Upper lobe of left lung (tissue), 6 donors: ENCODE data around the gene SUSD5. TPM values are rescaled to one million over a fixed set of nuclear protein-coding genes. Genes with fewer than 3 reads are reported as not detected.

Experiments
- ATAC-seq, 2 donors: fragments of 200-7000 bp; cut with Tn5 transposase; one replicate each; pipeline ENCODE4 v1.9.1; 2022; ENCODE audit warnings: mild to moderate bottlenecking in 2 of 2, moderate library complexity in 2 of 2; ENCODE audit not compliant: low FRiP score in 2 of 2
- DNase-seq, 2 donors: peaks; one replicate each; pipeline ENCODE4 v3.0.0-alpha.2; 2019 to 2020
- H3K27ac ChIP-seq, 4 donors: fragments of 200-600 bp; sonication (generic); one replicate each; pipeline ENCODE4 v1.5.1; 2016 to 2019
- H3K27me3 ChIP-seq, 4 donors: fragments of 200-600 bp; sonication (generic); one replicate each; pipeline ENCODE4 v1.5.1; 2017 to 2019
- H3K36me3 ChIP-seq, 4 donors: fragments of 200-600 bp; sonication (generic); one replicate each; pipeline ENCODE4 v1.5.1; 2016 to 2019
- H3K4me1 ChIP-seq, 4 donors: fragments of 200-600 bp; sonication (generic); one replicate each; pipeline ENCODE4 v1.5.1; 2018 to 2019
- H3K4me3 ChIP-seq, 4 donors: fragments of 200-600 bp; sonication (generic); one replicate each; pipeline ENCODE4 v1.5.1; 2017 to 2019; ENCODE audit warnings: mild to moderate bottlenecking in 2 of 4, moderate library complexity in 1 of 4
- H3K9me3 ChIP-seq, 4 donors: fragments of 200-600 bp; sonication (generic); one replicate each; pipeline ENCODE4 v1.5.1; 2018 to 2019
- EP300 ChIP-seq, 4 donors: sonication (generic); formaldehyde crosslinking; IDR thresholded peaks; one replicate each; pipeline ENCODE4 v1.5.1; 2017; ENCODE audit warnings: antibody characterized with exemption in 4 of 4, control low read depth in 2 of 4
- POLR2A ChIP-seq, 4 donors: fragments of 450-650 bp; IDR thresholded peaks; one replicate each; pipeline ENCODE4 v1.5.1; 2016 to 2017; ENCODE audit warnings: antibody characterized with exemption in 4 of 4, mild to moderate bottlenecking in 2 of 4
- POLR2AphosphoS5 ChIP-seq, 2 donors: sonication (generic); formaldehyde crosslinking; IDR thresholded peaks; one replicate each; pipeline ENCODE4 v1.5.1; 2017; ENCODE audit warnings: antibody characterized with exemption in 2 of 2
- WGBS, 2 donors: methylation state at CpG; one replicate each; pipeline ENCODE4 v1.1.5; 2017 to 2018; 5-methylcytosine and 5-hydroxymethylcytosine counted together
- small RNA-seq, 4 donors: library from RNA; depleted of rRNA; stranded (forward); fragments of <200 nt; gene quantifications; one replicate each; pipeline ENCODE3, GENCODE V24; 2016
- total RNA-seq, 6 donors: library from RNA; depleted of rRNA in 4 of 6; stranded (reverse); fragments of >200 nt in 4 of 6; gene quantifications; one replicate each; pipeline versions ENCODE4 v1.1.0 to v1.2.1, GENCODE V29; 2016 to 2021
- TF ChIP-seq, protein P1 (sequence below), 6 experiments: fragments of 450-650 bp in 4 of 6; fragments of 200-600 bp in 2 of 6; sonication (generic) in 2 of 6; IDR thresholded peaks; one replicate each; pipeline ENCODE4 v1.5.1; 2016 to 2019; ENCODE audit warnings: antibody characterized with exemption in 6 of 6
- donor health status: DM: no; HTN: no; CAD: no; lungs with moderate emphysema.
- donor health status: DM: no; HTN: yes; CAD: no; lungs with severe emphysema.

The SUSD5 gene
- total RNA-seq, 6 donors from 2014 or later, result 0.20 to 1.1 (median 0.96) TPM; not detected in 2

DNA sequence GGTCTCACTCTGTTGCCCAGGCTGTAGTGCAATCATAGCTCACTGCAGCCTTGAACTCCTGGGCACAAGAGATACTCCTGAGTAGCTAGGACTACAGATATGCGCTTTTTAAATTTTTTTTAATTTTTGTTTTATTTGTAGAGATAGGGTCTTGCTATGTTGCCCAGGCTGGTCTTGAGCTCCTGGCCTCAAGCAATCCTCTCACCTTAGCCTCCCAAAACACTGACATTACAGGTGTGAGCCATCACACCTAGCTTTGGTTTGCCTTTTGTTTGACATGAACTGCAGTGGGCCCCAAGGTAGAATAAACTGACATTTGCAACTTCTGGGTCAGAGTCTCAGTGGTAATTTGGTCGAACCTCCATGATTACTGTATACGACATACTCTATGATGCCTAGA is 113.8 kb downstream of the SUSD5 start:
- no peak for DNase-seq
- H3K27me3 ChIP-seq, result no peaks in the 10 kb centered on the region
- 95 to 97% methylated on average over 3 of the region's 3 CpGs for WGBS, 2 donors

DNA sequence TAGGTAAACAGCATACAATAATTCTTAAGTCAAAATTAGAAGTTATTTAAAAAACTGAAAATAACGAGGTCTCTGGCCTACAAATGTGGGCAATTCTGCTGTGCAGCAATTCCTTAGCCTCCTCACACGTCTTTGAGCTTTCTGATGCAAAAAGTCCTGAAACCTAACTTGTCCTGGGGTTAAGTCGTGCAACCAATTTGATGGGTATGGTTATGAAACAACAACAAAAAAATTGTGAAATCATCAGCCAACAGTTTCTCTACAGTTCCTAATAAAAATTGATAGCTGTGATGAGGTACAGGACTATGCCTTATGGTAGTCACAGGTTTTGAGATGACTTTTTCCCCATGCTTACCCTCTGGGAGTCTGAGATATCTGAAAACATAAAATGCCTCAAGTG is 115.1 kb downstream of the SUSD5 start:
- no peak for DNase-seq
- Histone ChIP-seq H3K4me3 (no peak overlapping the region), H3K36me3 (no peaks in the 10 kb centered on the region), H3K27ac (no peak overlapping the region), H3K9me3 (no peaks in the 10 kb centered on the region), H3K4me1 (no peaks in the 10 kb centered on the region), H3K27me3 (no peaks in the 10 kb centered on the region)
- TF ChIP-seq POLR2A (IDR thresholded peaks at IDR 0.05) (no peak), EP300 (IDR thresholded peaks at IDR 0.05) (no peak), POLR2AphosphoS5 (IDR thresholded peaks at IDR 0.05) (no peak)
- TF ChIP-seq, protein P1, sequence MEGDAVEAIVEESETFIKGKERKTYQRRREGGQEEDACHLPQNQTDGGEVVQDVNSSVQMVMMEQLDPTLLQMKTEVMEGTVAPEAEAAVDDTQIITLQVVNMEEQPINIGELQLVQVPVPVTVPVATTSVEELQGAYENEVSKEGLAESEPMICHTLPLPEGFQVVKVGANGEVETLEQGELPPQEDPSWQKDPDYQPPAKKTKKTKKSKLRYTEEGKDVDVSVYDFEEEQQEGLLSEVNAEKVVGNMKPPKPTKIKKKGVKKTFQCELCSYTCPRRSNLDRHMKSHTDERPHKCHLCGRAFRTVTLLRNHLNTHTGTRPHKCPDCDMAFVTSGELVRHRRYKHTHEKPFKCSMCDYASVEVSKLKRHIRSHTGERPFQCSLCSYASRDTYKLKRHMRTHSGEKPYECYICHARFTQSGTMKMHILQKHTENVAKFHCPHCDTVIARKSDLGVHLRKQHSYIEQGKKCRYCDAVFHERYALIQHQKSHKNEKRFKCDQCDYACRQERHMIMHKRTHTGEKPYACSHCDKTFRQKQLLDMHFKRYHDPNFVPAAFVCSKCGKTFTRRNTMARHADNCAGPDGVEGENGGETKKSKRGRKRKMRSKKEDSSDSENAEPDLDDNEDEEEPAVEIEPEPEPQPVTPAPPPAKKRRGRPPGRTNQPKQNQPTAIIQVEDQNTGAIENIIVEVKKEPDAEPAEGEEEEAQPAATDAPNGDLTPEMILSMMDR (IDR thresholded peaks at IDR 0.05), result no peak
- no peak for ATAC-seq
- 70 to 80% methylated on average over 3 of the region's 3 CpGs for WGBS, 2 donors

More for the DNA sequence above, 113.8 kb downstream of the SUSD5 start:
- H3K36me3 ChIP-seq, result no peaks in the 10 kb centered on the region
- no peak overlapping the region for H3K27ac ChIP-seq
- H3K4me3 ChIP-seq, result no peak overlapping the region
- no peak for TF ChIP-seq EP300 (IDR thresholded peaks at IDR 0.05)
- ATAC-seq, result no peak
- H3K9me3 ChIP-seq, result no peaks in the 10 kb centered on the region
- H3K4me1 ChIP-seq, result no peaks in the 10 kb centered on the region

DNA sequence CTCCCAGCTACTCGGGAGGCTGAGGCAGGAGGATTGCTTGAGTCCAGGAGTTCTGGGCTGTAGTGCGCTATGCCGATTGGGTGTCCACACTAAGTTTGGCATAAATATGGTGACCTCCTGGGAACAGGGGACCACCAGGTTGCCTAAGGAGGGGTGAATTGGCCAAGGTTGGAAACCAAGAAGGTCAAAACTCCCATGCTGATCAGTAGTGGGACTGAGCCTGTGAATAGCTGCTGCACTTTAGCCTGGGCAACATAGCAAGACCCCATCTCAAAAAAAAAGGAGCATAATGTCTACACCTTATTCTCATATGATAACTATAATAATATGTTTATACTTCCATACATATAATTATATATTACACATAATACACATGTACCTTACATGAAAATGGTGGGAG is 115.6 kb downstream of the SUSD5 start:
- TF ChIP-seq POLR2A (IDR thresholded peaks at IDR 0.05), result no peak
- no peak for TF ChIP-seq EP300 (IDR thresholded peaks at IDR 0.05)
- TF ChIP-seq POLR2AphosphoS5 (IDR thresholded peaks at IDR 0.05), result no peak
- TF ChIP-seq, protein P1 (IDR thresholded peaks at IDR 0.05), result no peak
- Histone ChIP-seq H3K36me3 (no peaks in the 10 kb centered on the region), H3K4me3 (no peak overlapping the region), H3K27ac (no peak overlapping the region), H3K9me3 (no peaks in the 10 kb centered on the region), H3K27me3 (no peaks in the 10 kb centered on the region), H3K4me1 (peaks cover 0 to 4% (median under 1%) of the 10 kb centered on the region in 4 donors)
- DNase-seq (no peak), ATAC-seq (no peak)
- WGBS, 2 donors, result 90 to 98% methylated on average over 3 of the region's 3 CpGs

DNA sequence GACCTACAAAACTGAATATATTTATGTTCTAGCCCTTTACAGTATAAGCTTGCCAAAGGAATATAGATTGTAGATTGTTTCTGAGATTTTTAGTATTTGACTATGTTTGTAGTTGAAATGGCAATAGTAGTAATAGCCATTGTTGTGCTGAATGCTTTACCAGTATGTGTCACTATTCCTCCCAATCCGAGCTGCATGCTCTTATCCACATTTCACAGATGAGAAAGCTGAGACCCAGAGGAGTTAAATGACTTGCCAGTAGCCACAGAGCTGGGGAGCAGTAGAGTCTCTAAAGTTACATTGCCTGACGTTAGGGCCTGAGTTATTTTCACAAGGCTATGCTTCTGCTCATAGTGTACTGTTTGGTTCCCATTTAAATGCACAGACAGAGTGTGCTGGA is 118.4 kb downstream of the SUSD5 start:
- TF ChIP-seq POLR2AphosphoS5 (IDR thresholded peaks at IDR 0.05) (no peak), EP300 (IDR thresholded peaks at IDR 0.05) (no peak), POLR2A (IDR thresholded peaks at IDR 0.05) (no peak)
- TF ChIP-seq, protein P1 (IDR thresholded peaks at IDR 0.05), result no peak
- no peak for ATAC-seq
- no peak for DNase-seq
- Histone ChIP-seq H3K4me3 (no peak overlapping the region), H3K36me3 (no peaks in the 10 kb centered on the region), H3K4me1 (peaks cover 9 to 22% (median 15%) of the 10 kb centered on the region in 4 donors), H3K27me3 (no peaks in the 10 kb centered on the region), H3K9me3 (no peaks in the 10 kb centered on the region), H3K27ac (no peak overlapping the region)
- WGBS, 2 donors, result 62 to 68% methylated on average over 2 of the region's 2 CpGs

Small RNA genes within 50 kb of the gene (small RNA-seq; reads per million reads assigned to genes)
- 0 reads per million in 4 donors for gene AC123900.1
- gene RN7SL296P, result 0 to 0.13 (median 0) reads per million in 4 donors

Other genes with a start within 250 kb of the SUSD5 start
- 10 to 100 TPM; 51.2 to 99.9 (median 77.6) TPM for gene GLB1, start 121.7 kb downstream of the SUSD5 start, total RNA-seq
- gene TMPPE, start 121.7 kb downstream of the SUSD5 start, total RNA-seq, result 10 to 100 TPM in 5 of 6 donors, 1 to 10 TPM in 1; 5.2 to 17.3 (median 13.9) TPM
- gene CRTAP, start 104.8 kb downstream of the SUSD5 start, total RNA-seq, result 100 to 1,000 TPM in 3 of 6 donors, 10 to 100 TPM in 3; 75.4 to 235 (median 119) TPM
- gene FBXL2, start 58.6 kb upstream of the SUSD5 start, total RNA-seq, result 10 to 100 TPM in 2 of 6 donors, 1 to 10 TPM in 4; 5.6 to 23.0 (median 9.7) TPM
- gene UBP1, start 221.6 kb upstream of the SUSD5 start, total RNA-seq, result 10 to 100 TPM; 60.2 to 81.4 (median 65.8) TPM